Activated naive CD4-positive, alpha-beta T cell treated with anti-CD3 and anti-CD28 coated beads for 36 hours (primary cell): Measurements from ENCODE around the gene DDX1. TPM values are rescaled to one million over a fixed set of nuclear protein-coding genes. Genes with fewer than 3 reads are reported as not detected.

Source experiments
- CTCF ChIA-PET: fragments of 350-600 bp; sonication (Branson Sonifier 250); formaldehyde crosslinking; loops from one replicate; lab custom pipeline; 2021; ENCODE audit warnings: antibody characterized with exemption; lab: Charles Lee
- DNase-seq: peaks from one replicate; pipeline ENCODE4 v3.0.0-alpha.2; 2020
- H3K27ac Mint-ChIP-seq: one replicate; pipeline ENCODE4 v1.8.0; 2021; ENCODE audit warnings: mild to moderate bottlenecking, mixed read lengths
- H3K27me3 Mint-ChIP-seq: one replicate; pipeline ENCODE4 v1.8.0; 2021; ENCODE audit warnings: low read depth, mixed read lengths
- H3K36me3 Mint-ChIP-seq: one replicate; pipeline ENCODE4 v1.8.0; 2021; ENCODE audit warnings: low read depth, mixed read lengths
- H3K4me1 Mint-ChIP-seq: one replicate; pipeline ENCODE4 v1.8.0; 2021; ENCODE audit warnings: low read depth, mixed read lengths
- H3K4me3 Mint-ChIP-seq: one replicate; pipeline ENCODE4 v1.8.0; 2021; ENCODE audit warnings: mild to moderate bottlenecking, moderate library complexity, mixed read lengths
- H3K9me3 Mint-ChIP-seq: one replicate; pipeline ENCODE4 v1.8.0; 2021; ENCODE audit warnings: mixed read lengths
- intact Hi-C: fragments of 100-400 bp; cut with micrococcal nuclease; formaldehyde crosslinking; loops from one replicate; pipeline ENCODE4 v1.15.1; 2023
- total RNA-seq, 2 experiments: library from RNA; stranded (reverse); gene quantifications; one replicate each; pipeline ENCODE4 v1.2.3, GENCODE V29; 2021

DDX1 gene
- total RNA-seq, 2 experiments from 2014 or later, result 61.7 to 64.1 TPM

DNA sequence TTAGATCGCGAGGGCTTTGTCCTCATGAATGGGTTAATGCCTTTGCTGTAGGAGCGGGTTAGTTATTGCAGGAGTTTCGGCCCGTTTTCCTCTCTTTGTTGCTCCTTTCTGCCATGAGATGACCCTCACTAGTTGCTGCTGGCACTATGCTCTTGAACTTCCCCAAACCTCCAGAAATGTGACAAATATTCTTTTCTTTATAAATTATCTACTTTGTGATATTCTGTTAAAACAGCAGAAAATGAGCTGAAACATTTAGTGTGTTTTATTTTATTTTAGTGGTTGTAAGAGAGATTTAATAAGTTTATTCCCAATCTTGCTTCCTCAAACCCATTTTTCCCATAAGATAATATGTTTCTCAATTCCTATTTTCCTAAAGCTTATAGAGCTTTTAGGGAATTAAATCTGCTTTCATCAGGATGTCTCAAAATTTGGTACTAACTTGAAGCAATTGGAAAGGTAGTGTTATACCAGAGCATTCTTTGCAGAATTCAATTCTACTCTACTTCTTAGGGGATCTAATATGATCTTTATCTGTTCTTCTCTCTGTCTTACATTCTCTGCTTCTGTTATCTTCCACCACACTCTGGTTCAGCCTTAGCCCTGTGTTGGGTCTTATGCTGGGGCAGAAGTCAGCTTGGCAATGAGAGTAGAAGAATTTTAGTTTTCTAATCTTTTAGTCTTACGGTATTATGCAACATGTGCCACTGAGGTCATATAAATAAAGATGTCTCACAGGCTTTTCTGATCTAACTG is 23.1 kb downstream of the DDX1 start:
- DNase-seq, result no peak
- Mint-ChIP-seq H3K9me3 (no peaks in the 10 kb centered on the region), H3K27me3 (no peaks in the 10 kb centered on the region), H3K4me3 (no peak overlapping the region), H3K27ac (no peak overlapping the region), H3K36me3 (peaks cover 28% of the 10 kb centered on the region), H3K4me1 (no peaks in the 10 kb centered on the region)
- CTCF ChIA-PET, result no interaction called here
- intact Hi-C loops, result no loop called here

DNA sequence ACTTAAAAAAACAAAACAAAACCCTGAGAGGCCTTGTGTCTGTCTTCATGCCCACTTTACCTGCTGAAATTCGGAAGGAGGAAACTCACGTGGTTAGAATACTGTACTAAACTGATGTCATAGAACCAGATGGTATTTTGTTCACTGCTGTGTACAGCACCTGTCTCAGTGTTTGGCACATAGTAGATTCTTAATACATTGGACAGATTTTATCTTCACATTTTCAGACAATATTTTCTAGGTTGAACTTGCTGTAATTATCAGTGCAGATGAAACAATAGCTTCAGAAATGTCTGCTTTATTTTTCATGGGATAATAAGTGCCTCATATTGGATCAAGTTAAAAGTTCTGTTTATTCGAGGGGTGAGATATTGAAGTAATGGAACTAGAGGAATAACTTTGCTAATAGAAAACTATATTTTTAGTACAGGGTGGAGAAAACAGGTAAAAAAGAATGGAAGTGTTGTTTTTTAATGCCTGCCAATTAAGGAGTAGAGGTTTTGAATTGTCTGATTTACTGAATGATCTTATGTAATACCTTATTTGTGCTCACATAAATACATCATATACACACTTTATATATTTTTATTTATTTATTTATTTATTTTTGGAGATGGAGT is 23.7 kb downstream of the DDX1 start:
- Mint-ChIP-seq H3K9me3 (no peaks in the 10 kb centered on the region), H3K27ac (no peak overlapping the region), H3K4me3 (no peak overlapping the region), H3K4me1 (no peaks in the 10 kb centered on the region), H3K27me3 (no peaks in the 10 kb centered on the region), H3K36me3 (peaks cover 22% of the 10 kb centered on the region)
- intact Hi-C loops, result no loop called here
- no peak for DNase-seq
- CTCF ChIA-PET, result no interaction called here

GRCh38 chr2:15616429-15616828 is 24.8 kb downstream of the DDX1 start:
- no peaks in the 10 kb centered on the region for H3K4me1 Mint-ChIP-seq
- no peaks in the 10 kb centered on the region for H3K9me3 Mint-ChIP-seq
- no peaks in the 10 kb centered on the region for H3K27me3 Mint-ChIP-seq
- CTCF ChIA-PET, result no interaction called here
- intact Hi-C loops, result no loop called here
- peaks cover 22% of the 10 kb centered on the region for H3K36me3 Mint-ChIP-seq
- H3K4me3 Mint-ChIP-seq, result no peak overlapping the region
- H3K27ac Mint-ChIP-seq, result no peak overlapping the region
- DNase-seq, result no peak

DNA sequence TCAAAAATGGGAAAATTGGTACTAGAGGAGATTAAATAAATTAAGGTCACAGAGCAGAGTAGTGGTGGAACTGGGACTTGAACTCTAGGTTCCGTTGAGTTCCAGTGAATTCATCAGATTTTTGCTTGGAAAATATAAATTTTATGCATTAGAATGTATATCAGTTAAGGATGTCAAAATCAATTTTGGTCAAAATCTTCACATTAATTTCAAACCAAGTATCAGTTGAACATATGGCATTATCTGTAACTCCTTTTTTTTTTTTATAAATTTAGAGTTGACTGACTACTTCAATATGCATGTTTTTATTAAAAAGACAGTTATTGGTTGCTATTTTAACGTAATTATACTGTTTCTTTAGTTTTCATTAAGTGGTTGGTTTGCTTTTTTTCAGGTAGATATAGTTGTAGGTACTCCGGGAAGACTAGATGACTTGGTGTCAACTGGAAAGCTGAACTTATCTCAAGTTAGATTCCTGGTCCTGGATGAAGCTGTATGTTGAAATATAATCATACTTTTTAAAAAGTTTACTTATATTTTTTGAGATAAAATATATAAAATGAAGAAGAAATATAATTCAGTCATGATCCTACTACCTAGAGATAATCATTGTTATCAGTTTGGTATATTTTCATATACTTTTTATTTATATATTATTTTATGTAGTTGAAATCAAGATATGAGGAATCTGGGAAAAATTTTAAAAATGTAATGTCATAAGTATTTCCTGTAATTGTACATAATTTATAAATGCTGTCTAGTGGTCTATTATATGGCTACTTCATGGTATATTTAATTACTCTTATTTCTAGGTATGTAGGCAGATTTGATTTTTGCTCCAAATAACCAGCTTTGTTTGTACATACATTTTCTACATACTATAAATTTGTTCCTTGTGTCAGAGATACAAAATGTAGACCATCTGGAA is 25.4 kb downstream of the DDX1 start:
- H3K27me3 Mint-ChIP-seq, result no peaks in the 10 kb centered on the region
- H3K9me3 Mint-ChIP-seq, result no peaks in the 10 kb centered on the region
- intact Hi-C loops, result no loop called here
- no peak overlapping the region for H3K27ac Mint-ChIP-seq
- H3K4me3 Mint-ChIP-seq, result no peak overlapping the region
- no peak for DNase-seq
- CTCF ChIA-PET, result interaction anchor here (0.6 to 0.7 kb wide), 2 partner anchors 412 to 422 kb away, joined by 3 to 4 read pairs; no protein-coding TSS in a partner anchor
- H3K36me3 Mint-ChIP-seq, result peaks cover 22% of the 10 kb centered on the region
- H3K4me1 Mint-ChIP-seq, result no peaks in the 10 kb centered on the region

- Mint-ChIP-seq H3K27me3 (no peaks in the 10 kb centered on the region), H3K27ac (no peak overlapping the region)
Observed at GRCh38 chr2:15617778-15618448, 26.2 kb downstream of the DDX1 start.

GRCh38 chr2:15618449-15618855 is 26.8 kb downstream of the DDX1 start:
- CTCF ChIA-PET, result no interaction called here
- Mint-ChIP-seq H3K9me3 (peaks cover 2% of the 10 kb centered on the region), H3K4me1 (no peaks in the 10 kb centered on the region), H3K4me3 (no peak overlapping the region), H3K36me3 (peaks cover 27% of the 10 kb centered on the region), H3K27me3 (no peaks in the 10 kb centered on the region), H3K27ac (no peak overlapping the region)
- intact Hi-C loops, result no loop called here
- no peak for DNase-seq

More at GRCh38 chr2:15617778-15618448, 26.2 kb downstream of the DDX1 start:
- CTCF ChIA-PET, result interaction anchor here (0.6 kb wide), 1 partner anchor 413 kb away, joined by 3 read pairs; no protein-coding TSS in a partner anchor
- intact Hi-C loops, result no loop called here
- no peak overlapping the region for H3K4me3 Mint-ChIP-seq
- H3K9me3 Mint-ChIP-seq, result no peaks in the 10 kb centered on the region
- DNase-seq, result no peak
- peaks cover 27% of the 10 kb centered on the region for H3K36me3 Mint-ChIP-seq
- H3K4me1 Mint-ChIP-seq, result no peaks in the 10 kb centered on the region

DNA sequence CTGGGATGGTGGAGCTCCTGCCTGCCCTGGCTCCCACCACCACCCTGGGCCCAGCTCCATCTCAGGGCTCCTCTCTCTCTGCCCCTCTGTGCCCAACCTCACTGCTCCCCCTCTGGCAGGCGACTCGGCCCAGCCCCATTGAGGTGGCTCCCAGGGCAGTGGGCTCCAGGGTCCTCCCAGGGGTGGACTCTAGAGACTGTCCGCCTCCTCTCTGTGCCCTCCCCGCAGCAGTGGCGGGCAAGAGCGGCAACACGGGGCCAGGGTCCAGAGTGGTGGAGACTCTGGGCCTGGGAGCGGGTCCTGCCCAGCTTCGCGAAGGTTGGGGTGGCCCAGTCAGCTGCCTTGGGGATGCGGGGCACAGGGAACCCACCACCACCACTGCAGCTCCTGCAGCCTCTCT is 27.4 kb downstream of the DDX1 start:
- no peaks in the 10 kb centered on the region for H3K4me1 Mint-ChIP-seq
- CTCF ChIA-PET, result no interaction called here
- H3K4me3 Mint-ChIP-seq, result no peak overlapping the region
- DNase-seq, result no peak
- H3K36me3 Mint-ChIP-seq, result peaks cover 30% of the 10 kb centered on the region
- peaks cover 4% of the 10 kb centered on the region for H3K9me3 Mint-ChIP-seq
- intact Hi-C loops, result no loop called here
- no peaks in the 10 kb centered on the region for H3K27me3 Mint-ChIP-seq
- H3K27ac Mint-ChIP-seq, result no peak overlapping the region

- CTCF ChIA-PET, result interaction anchor here (0.8 kb wide), 1 partner anchor 17 kb away, joined by 3 read pairs; no protein-coding TSS in a partner anchor
- no peaks in the 10 kb centered on the region for H3K4me1 Mint-ChIP-seq
Observed at GRCh38 chr2:15619510-15619909, 27.8 kb downstream of the DDX1 start.

GRCh38 chr2:15619938-15620337 is 28.3 kb downstream of the DDX1 start:
- Mint-ChIP-seq H3K27ac (no peak overlapping the region), H3K4me1 (no peaks in the 10 kb centered on the region), H3K9me3 (peaks cover 4% of the 10 kb centered on the region), H3K36me3 (peaks cover 38% of the 10 kb centered on the region), H3K27me3 (no peaks in the 10 kb centered on the region), H3K4me3 (no peak overlapping the region)
- intact Hi-C loops, result no loop called here
- no peak for DNase-seq
- CTCF ChIA-PET, result interaction anchor here (0.8 kb wide), 1 partner anchor 16 kb away, joined by 3 read pairs; no protein-coding TSS in a partner anchor

More at GRCh38 chr2:15619510-15619909, 27.8 kb downstream of the DDX1 start:
- H3K4me3 Mint-ChIP-seq, result no peak overlapping the region
- intact Hi-C loops, result no loop called here
- H3K27me3 Mint-ChIP-seq, result no peaks in the 10 kb centered on the region
- no peak for DNase-seq
- H3K9me3 Mint-ChIP-seq, result peaks cover 4% of the 10 kb centered on the region
- peaks cover 35% of the 10 kb centered on the region for H3K36me3 Mint-ChIP-seq
- no peak overlapping the region for H3K27ac Mint-ChIP-seq

DNA sequence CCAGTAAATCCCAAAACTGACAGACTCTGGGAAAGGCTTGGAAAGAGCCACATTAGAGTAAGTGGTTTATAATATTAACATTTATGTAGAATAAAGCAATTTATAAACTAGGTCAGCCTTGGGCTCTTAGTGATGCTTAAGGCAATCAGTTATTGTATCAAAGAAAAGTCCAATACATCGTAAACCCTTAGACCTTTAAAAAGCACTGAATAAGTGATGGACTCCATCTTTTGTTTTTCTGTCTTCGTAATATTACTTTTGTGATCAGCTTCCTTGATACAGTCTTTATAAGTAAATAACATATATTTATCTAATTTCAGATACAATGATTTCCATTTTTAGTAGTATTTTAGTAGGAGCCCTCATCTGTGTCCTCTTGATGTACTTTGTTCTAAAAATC is 28.7 kb downstream of the DDX1 start:
- DNase-seq, result no peak
- CTCF ChIA-PET, result interaction anchor here (0.8 kb wide), 1 partner anchor 16 kb away, joined by 3 read pairs; no protein-coding TSS in a partner anchor
- H3K27ac Mint-ChIP-seq, result no peak overlapping the region
- H3K9me3 Mint-ChIP-seq, result peaks cover 4% of the 10 kb centered on the region
- intact Hi-C loops, result no loop called here
- H3K4me1 Mint-ChIP-seq, result no peaks in the 10 kb centered on the region
- H3K4me3 Mint-ChIP-seq, result no peak overlapping the region
- peaks cover 34% of the 10 kb centered on the region for H3K36me3 Mint-ChIP-seq
- no peaks in the 10 kb centered on the region for H3K27me3 Mint-ChIP-seq

- Mint-ChIP-seq H3K27me3 (no peaks in the 10 kb centered on the region), H3K9me3 (peaks cover 4% of the 10 kb centered on the region), H3K4me1 (no peaks in the 10 kb centered on the region), H3K27ac (no peak overlapping the region), H3K36me3 (peaks cover 35% of the 10 kb centered on the region), H3K4me3 (no peak overlapping the region)
- no peak for DNase-seq
- intact Hi-C loops, result no loop called here
- CTCF ChIA-PET, result no interaction called here
Observed at GRCh38 chr2:15620857-15621471, 29.3 kb downstream of the DDX1 start.
